Chondrocyte (in vitro differentiated cells): ENCODE data around the gene IGSF10. TPM values are rescaled to one million over a fixed set of nuclear protein-coding genes. Genes with fewer than 3 reads are reported as not detected.

ENCODE experiments used
- DNase-seq: peaks from one replicate; pipeline ENCODE4 v3.0.0; 2021; ENCODE audit warnings: mixed read lengths, low spot score
- H3K27ac Mint-ChIP-seq: one replicate; pipeline ENCODE4 v1.8.0; 2021; ENCODE audit warnings: mild to moderate bottlenecking, moderate library complexity, mixed read lengths; ENCODE audit not compliant: unreplicated experiment
- H3K27me3 Mint-ChIP-seq: 2 replicates; pipeline ENCODE4 v1.8.0; 2021; ENCODE audit warnings: low read depth, mixed read lengths
- H3K36me3 Mint-ChIP-seq: 2 replicates; pipeline ENCODE4 v1.8.0; 2021; ENCODE audit warnings: low read depth, mixed read lengths
- H3K4me1 Mint-ChIP-seq: 2 replicates; pipeline ENCODE4 v1.8.0; 2021; ENCODE audit warnings: low read depth, mild to moderate bottlenecking, mixed read lengths
- H3K4me3 Mint-ChIP-seq: one replicate; pipeline ENCODE4 v1.8.0; 2021; ENCODE audit warnings: mild to moderate bottlenecking, moderate library complexity, mixed read lengths; ENCODE audit not compliant: unreplicated experiment
- H3K9me3 Mint-ChIP-seq: 2 replicates; pipeline ENCODE4 v1.8.0; 2021; ENCODE audit warnings: low read depth, mixed read lengths
- CTCF ChIP-seq: fragments of 200-600 bp; sonication (generic); IDR thresholded peaks from 2 replicates; pipeline ENCODE4 v1.5.0; 2021; ENCODE audit warnings: antibody characterized with exemption, mild to moderate bottlenecking, moderate library complexity
- total RNA-seq: library from RNA; stranded (reverse); gene quantifications from 3 replicates; pipeline ENCODE4 v1.2.1, GENCODE V29; 2021

Gene IGSF10
- total RNA-seq, 1 donor from 2014 or later: 0.10 TPM

- Mint-ChIP-seq H3K27me3 (peaks cover 5% of the 10 kb centered on the region), H3K27ac (no peak overlapping the region), H3K9me3 (peaks cover 19% of the 10 kb centered on the region), H3K36me3 (peaks cover 5% of the 10 kb centered on the region), H3K4me3 (no peak overlapping the region), H3K4me1 (peaks cover 3% of the 10 kb centered on the region)
- no peak for DNase-seq
- no peak for TF ChIP-seq CTCF
These were observed 19.6 kb upstream of the IGSF10 start for GRCh38 chr3:151480492-151480891.

- Mint-ChIP-seq H3K4me3 (no peak overlapping the region), H3K9me3 (peaks cover 13% of the 10 kb centered on the region), H3K27me3 (no peaks in the 10 kb centered on the region), H3K36me3 (peaks cover 2% of the 10 kb centered on the region), H3K4me1 (peaks cover 3% of the 10 kb centered on the region), H3K27ac (no peak overlapping the region)
- TF ChIP-seq CTCF: no peak
- DNase-seq: no peak
These were observed 18.6 kb upstream of the IGSF10 start for GRCh38 chr3:151479452-151479851.

- Mint-ChIP-seq H3K4me3 (no peak overlapping the region), H3K27me3 (no peaks in the 10 kb centered on the region), H3K4me1 (peaks cover 3% of the 10 kb centered on the region), H3K27ac (no peak overlapping the region), H3K9me3 (peaks cover 13% of the 10 kb centered on the region), H3K36me3 (peaks cover 2% of the 10 kb centered on the region)
- no peak for TF ChIP-seq CTCF
- DNase-seq: no peak
These were observed 17.5 kb upstream of the IGSF10 start for GRCh38 chr3:151478335-151478697.

- no peak for DNase-seq
- no peak for TF ChIP-seq CTCF
- Mint-ChIP-seq H3K27me3 (no peaks in the 10 kb centered on the region), H3K4me3 (no peak overlapping the region), H3K27ac (no peak overlapping the region), H3K36me3 (peaks cover 2% of the 10 kb centered on the region), H3K4me1 (peaks cover 3% of the 10 kb centered on the region), H3K9me3 (peaks cover 10% of the 10 kb centered on the region)
These were observed 16.9 kb upstream of the IGSF10 start for GRCh38 chr3:151477591-151478334.

GRCh38 chr3:151476344-151477018, 15.6 kb upstream of the IGSF10 start:
- Mint-ChIP-seq H3K27me3 (no peaks in the 10 kb centered on the region), H3K9me3 (no peaks in the 10 kb centered on the region), H3K4me3 (no peak overlapping the region), H3K4me1 (peaks cover 3% of the 10 kb centered on the region), H3K36me3 (no peaks in the 10 kb centered on the region), H3K27ac (no peak overlapping the region)
- no peak for TF ChIP-seq CTCF
- no peak for DNase-seq
